ENCODE data around the gene BRF1.

Gene BRF1

DNA sequence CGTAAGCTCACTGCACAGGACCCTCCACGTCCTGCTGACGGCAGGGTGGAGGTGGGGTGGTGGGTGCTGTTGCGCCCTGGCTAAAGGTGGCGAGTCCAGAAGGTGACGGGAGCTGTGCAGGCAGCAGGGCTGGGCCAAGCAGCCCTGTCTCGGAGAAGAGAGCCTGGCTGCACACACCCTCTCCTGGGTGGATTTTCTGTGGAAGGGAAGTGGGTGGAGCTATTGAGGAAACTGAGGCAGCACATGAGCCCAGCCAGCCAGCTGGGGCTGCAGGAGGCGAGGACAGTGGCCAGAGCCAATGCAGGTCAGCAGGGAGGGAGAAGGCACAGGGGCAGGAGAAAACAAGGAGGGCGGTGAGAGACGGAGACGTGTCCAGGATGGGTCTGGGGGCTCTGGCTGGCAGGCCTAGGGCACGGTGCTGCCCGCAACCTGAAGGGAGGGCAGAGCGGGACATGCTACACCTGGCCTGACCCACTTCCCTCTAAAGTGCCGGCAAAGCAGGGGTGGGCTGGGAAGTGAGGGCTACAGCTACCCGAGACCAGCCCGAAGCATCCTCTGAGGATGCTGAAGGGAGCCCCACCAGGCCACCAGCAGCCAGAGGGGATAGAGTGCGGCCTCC, 32.0 kb downstream of the BRF1 start:
- H3K27ac ChIP-seq (ENCODE audit: low read depth, low read length), result no peak overlapping the region
- no peaks in the 10 kb centered on the region for H3K79me2 ChIP-seq (ENCODE audit: insufficient read depth, low read length)
- no peaks in the 10 kb centered on the region for H4K20me1 ChIP-seq (ENCODE audit: low read depth, low read length)
- no peak overlapping the region for H3K4me2 ChIP-seq (ENCODE audit: low read depth, low read length, poor library complexity, severe bottlenecking)
- H2AFZ ChIP-seq (ENCODE audit: low read depth, low read length, severe bottlenecking), result no peak overlapping the region
- no peaks in the 10 kb centered on the region for H3K27me3 ChIP-seq (ENCODE audit: low read length)
- no peak overlapping the region for H3K4me3 ChIP-seq (ENCODE audit: insufficient read depth, low read length, poor library complexity, severe bottlenecking)
- no peaks in the 10 kb centered on the region for H3K36me3 ChIP-seq (ENCODE audit: low read length)
- H3K9me2 ChIP-seq (replicated peaks; ENCODE audit: insufficient read depth, low read length), result no peaks in the 10 kb centered on the region
- no peak for TF ChIP-seq EZH2phosphoT487 (conservative IDR thresholded peaks at IDR 0.05; ENCODE audit: low read length)
- TF ChIP-seq, protein P1, sequence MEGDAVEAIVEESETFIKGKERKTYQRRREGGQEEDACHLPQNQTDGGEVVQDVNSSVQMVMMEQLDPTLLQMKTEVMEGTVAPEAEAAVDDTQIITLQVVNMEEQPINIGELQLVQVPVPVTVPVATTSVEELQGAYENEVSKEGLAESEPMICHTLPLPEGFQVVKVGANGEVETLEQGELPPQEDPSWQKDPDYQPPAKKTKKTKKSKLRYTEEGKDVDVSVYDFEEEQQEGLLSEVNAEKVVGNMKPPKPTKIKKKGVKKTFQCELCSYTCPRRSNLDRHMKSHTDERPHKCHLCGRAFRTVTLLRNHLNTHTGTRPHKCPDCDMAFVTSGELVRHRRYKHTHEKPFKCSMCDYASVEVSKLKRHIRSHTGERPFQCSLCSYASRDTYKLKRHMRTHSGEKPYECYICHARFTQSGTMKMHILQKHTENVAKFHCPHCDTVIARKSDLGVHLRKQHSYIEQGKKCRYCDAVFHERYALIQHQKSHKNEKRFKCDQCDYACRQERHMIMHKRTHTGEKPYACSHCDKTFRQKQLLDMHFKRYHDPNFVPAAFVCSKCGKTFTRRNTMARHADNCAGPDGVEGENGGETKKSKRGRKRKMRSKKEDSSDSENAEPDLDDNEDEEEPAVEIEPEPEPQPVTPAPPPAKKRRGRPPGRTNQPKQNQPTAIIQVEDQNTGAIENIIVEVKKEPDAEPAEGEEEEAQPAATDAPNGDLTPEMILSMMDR (IDR thresholded peaks at IDR 0.05; ENCODE audit: insufficient read depth, low read length, poor library complexity, severe bottlenecking), result no peak
- no peaks in the 10 kb centered on the region for H3K9me3 ChIP-seq (ENCODE audit: insufficient read depth, low read length)
- H3K9ac ChIP-seq (ENCODE audit: low read length), result no peak overlapping the region
- H3F3A ChIP-seq (ENCODE audit: insufficient read depth), result no peaks in the 10 kb centered on the region

DNA sequence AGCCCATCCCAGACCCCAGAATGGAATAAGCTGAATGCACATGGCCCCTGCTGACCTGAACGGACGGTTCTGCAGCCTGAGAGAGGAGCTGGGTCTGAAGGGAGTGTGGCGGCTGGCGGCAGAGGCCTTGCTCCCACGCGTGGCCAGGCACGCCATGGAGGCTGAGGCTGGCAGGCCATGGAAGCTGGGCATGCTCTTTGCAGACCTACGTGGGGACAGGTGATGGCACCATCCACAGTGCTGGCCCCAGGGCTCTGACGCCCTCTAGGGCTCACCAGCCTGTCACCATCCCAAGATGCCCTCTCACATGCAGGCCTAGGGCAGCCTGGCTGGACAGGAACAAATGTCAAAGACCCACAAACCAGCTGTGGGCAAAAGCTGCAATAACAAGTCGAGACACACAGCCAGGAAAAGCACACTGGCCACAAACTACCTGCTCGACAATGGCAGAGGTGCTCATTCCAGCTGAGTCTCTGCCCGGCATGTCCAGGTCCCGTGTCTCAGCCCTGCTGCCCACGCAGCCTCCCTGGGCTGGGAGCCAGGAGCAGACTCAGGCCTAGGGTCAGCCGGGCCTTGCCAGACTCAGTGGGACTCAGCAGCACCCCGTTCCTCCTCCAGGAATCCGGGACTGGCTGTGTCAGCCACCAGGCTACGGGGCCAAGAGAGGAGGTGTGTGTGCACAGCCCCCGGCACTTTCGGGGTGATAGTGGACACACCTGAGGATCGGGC, 32.8 kb downstream of the BRF1 start:
- TF ChIP-seq EZH2phosphoT487 (conservative IDR thresholded peaks at IDR 0.05; ENCODE audit: low read length), result no peak
- TF ChIP-seq, protein P1 (IDR thresholded peaks at IDR 0.05; ENCODE audit: insufficient read depth, low read length, poor library complexity, severe bottlenecking), result no peak
- Histone ChIP-seq H3K36me3 (ENCODE audit: low read length) (no peaks in the 10 kb centered on the region), H3K9ac (ENCODE audit: low read length) (no peak overlapping the region), H3K4me2 (ENCODE audit: low read depth, low read length, poor library complexity, severe bottlenecking) (no peak overlapping the region), H4K20me1 (ENCODE audit: low read depth, low read length) (no peaks in the 10 kb centered on the region), H3K27me3 (ENCODE audit: low read length) (no peaks in the 10 kb centered on the region), H3F3A (ENCODE audit: insufficient read depth) (no peaks in the 10 kb centered on the region), H3K27ac (ENCODE audit: low read depth, low read length) (no peak overlapping the region), H2AFZ (ENCODE audit: low read depth, low read length, severe bottlenecking) (no peak overlapping the region), H3K79me2 (ENCODE audit: insufficient read depth, low read length) (no peaks in the 10 kb centered on the region), H3K9me3 (ENCODE audit: insufficient read depth, low read length) (no peaks in the 10 kb centered on the region), H3K9me2 (replicated peaks; ENCODE audit: insufficient read depth, low read length) (no peaks in the 10 kb centered on the region), H3K4me3 (ENCODE audit: insufficient read depth, low read length, poor library complexity, severe bottlenecking) (no peak overlapping the region)

DNA sequence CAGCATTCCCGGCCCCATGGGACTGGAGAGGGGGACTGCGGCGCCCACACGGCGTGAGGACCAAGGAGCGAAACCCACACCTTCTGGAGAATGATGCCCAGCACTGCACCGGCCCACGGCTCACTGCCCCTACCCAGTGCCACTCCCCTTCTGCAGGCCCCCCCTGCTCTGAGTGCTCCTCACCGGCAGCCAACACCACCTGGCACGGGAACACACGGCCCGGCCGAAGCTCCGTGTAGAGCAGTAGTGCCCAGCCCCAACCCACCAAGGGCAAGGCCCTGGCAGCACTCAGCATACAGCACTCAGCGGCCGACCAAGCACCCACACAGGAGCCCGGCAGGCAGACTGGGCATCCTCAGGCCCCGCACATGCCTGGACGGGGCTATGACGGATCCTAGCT, 39.0 kb downstream of the BRF1 start:
- Histone ChIP-seq H3K4me2 (ENCODE audit: low read depth, low read length, poor library complexity, severe bottlenecking) (no peak overlapping the region), H3K79me2 (ENCODE audit: insufficient read depth, low read length) (no peaks in the 10 kb centered on the region), H3K27me3 (ENCODE audit: low read length) (no peaks in the 10 kb centered on the region), H3K36me3 (ENCODE audit: low read length) (no peaks in the 10 kb centered on the region), H3K9me2 (replicated peaks; ENCODE audit: insufficient read depth, low read length) (no peaks in the 10 kb centered on the region), H3K9me3 (ENCODE audit: insufficient read depth, low read length) (no peaks in the 10 kb centered on the region), H4K20me1 (ENCODE audit: low read depth, low read length) (no peaks in the 10 kb centered on the region), H3F3A (ENCODE audit: insufficient read depth) (no peaks in the 10 kb centered on the region), H3K9ac (ENCODE audit: low read length) (no peak overlapping the region), H3K27ac (ENCODE audit: low read depth, low read length) (no peak overlapping the region), H3K4me3 (ENCODE audit: insufficient read depth, low read length, poor library complexity, severe bottlenecking) (no peak overlapping the region), H2AFZ (ENCODE audit: low read depth, low read length, severe bottlenecking) (no peak overlapping the region)
- TF ChIP-seq EZH2phosphoT487 (conservative IDR thresholded peaks at IDR 0.05; ENCODE audit: low read length), result no peak
- TF ChIP-seq, protein P1 (IDR thresholded peaks at IDR 0.05; ENCODE audit: insufficient read depth, low read length, poor library complexity, severe bottlenecking), result no peak

Measured in SU-DHL-6 (cell line).